Measurements from ENCODE around the gene MKX. TPM values are rescaled to one million over a fixed set of nuclear protein-coding genes. Genes with fewer than 3 reads are reported as not detected.

MKX gene
- total RNA-seq, 1 donor from 2014 or later: 0.55 TPM

GRCh38 chr10:27742195-27743011 is 3.2 kb downstream of the MKX start:
- peak; percentile 93 for DNase-seq (ENCODE audit: low spot score)

- no peak for DNase-seq (ENCODE audit: low spot score)
Observed at GRCh38 chr10:27741173-27742091, 4.2 kb downstream of the MKX start.

DNA sequence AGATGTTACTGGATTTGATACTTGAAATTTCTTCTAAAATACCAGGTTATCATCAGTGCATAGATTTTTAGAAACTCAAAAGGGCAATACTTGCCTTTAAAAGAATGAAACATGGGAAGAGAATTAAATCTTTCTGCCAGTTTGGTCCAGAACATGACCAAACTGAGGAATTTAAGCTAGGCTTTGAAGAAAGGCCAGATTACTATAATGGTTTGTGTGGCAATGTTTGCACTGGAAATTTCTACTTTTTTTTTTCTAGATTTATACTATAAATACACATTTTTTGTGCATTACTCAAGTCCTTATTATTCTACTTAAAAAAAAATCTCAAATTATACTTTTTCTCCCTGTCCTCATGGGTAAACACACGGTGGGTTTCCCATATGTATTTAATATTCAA is 9.2 kb downstream of the MKX start:
- no peak for DNase-seq (ENCODE audit: low spot score)

GRCh38 chr10:27730041-27730440 is 15.6 kb downstream of the MKX start:
- no peak for DNase-seq (ENCODE audit: low spot score)

DNA sequence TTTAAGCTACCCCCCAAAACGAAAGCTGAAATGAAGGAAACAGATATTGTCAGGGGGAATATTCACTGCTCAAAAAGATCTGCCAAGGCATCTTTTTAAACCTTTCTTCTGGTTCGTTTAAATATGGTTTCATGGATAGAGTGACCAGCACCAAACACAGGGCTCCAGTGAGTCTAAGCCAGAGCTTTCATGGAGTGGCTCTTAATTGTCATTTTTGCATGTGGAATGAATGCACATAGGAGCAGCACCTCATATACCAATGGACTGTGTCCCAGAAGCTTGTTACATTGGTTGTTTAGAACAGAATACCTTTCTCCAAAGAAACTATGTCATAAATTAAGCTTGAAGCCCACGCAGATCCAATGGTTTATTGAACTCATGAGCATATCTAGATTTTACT is 17.3 kb downstream of the MKX start:
- DNase-seq (ENCODE audit: low spot score): no peak

DNA sequence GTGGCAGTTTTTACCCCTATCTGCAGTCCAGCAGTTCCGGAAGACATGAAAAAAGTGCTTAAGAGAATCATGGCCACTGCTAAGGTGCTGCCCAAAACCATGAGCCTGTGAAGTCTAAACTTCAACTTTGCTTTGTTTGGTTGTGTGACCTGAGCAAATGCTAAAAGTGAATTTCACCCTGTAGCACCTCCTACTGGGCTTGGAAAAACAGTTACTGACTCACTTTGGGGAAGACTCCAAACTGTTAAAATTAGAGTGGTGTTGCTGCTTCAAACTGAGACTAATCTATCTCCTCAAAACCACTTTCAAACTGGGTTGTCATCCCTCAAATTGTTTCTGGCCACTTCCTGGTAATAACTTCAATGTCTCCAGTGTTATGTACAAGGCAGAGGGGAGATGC is 21.3 kb downstream of the MKX start:
- no peak for DNase-seq (ENCODE audit: low spot score)

- no peak for DNase-seq (ENCODE audit: low spot score)
Observed at GRCh38 chr10:27723436-27723835, 22.2 kb downstream of the MKX start.

DNA sequence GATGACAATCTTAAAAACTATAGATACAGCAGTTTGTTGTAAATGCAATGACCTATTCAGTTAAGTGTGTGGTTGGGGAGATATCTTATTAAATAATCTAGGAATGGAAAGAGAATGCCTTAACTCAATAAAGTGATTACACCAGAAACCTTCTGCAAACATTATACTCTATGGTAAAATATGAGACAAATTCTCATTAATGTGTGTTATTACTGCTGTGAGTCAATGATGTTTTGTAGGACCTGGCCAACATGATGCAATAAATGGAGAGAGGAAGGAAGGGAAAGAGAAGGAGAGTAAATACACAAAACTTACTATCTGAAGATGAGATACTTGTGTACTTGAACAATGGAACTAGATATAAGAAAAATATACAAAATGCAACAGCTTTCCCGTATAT is 25.1 kb downstream of the MKX start:
- DNase-seq (ENCODE audit: low spot score): no peak

- no peak for DNase-seq (ENCODE audit: low spot score)
Observed at GRCh38 chr10:27719052-27719451, 26.6 kb downstream of the MKX start.

DNA sequence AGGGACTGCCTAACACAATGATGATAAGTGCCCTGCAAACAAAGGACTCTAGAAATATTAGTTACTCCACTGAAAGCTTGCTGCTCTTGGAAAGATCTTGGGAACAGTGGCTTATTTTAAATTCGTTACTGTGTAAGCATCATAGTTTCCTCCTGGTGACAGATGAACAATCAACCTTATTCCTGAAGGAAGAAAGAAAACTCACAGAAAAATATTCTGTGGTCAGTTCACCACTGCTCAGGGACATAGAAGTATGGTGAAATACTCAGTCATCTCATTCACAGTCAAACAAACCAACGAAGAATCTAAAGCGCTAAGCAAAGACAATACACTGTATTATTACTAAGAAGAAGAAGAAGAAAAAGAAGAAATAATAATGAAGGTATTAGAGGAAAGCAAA is 27.8 kb downstream of the MKX start:
- DNase-seq (ENCODE audit: low spot score): no peak

DNA sequence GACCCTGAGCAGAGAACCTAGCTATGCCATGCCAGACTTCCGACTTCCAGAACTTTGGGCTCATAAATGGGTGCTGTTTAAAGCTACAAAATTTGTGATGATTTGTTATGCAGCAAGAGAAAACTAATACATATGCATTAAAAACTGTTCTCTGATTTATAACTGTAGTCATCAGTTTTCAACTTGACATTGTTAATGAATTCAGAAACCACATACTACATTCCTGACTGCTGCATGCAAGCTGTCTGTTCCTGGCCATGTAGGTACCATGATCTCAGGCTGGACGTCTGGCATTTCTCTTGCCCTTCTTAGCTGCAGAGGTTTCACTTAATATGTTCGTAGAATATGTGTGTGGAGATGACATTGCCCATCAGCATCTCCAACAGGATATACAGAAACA is 28.4 kb downstream of the MKX start:
- no peak for DNase-seq (ENCODE audit: low spot score)

DNA sequence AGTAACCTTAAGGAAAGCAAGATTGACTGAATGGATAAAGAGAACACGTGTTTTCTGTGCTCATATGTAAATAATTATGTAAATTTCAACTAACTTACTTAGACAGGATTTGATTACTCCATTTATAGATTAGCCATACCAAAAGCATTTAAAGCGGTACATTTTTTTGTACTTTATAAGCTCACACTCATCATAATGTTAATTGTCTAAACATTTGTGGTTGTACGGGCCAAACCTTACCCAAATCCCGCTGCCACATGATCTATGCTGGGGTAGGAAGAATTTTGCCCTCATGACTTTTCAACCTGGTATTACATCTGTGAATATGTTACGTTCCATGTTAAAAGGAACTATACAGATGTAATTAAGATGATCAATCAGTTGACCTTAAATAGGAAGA is 29.1 kb downstream of the MKX start:
- no peak for DNase-seq (ENCODE audit: low spot score)

- no peak for DNase-seq (ENCODE audit: low spot score)
Observed at GRCh38 chr10:27715505-27715904, 30.1 kb downstream of the MKX start.

GRCh38 chr10:27714349-27714748 is 31.3 kb downstream of the MKX start:
- DNase-seq (ENCODE audit: low spot score): no peak

GRCh38 chr10:27713941-27714340 is 31.7 kb downstream of the MKX start:
- no peak for DNase-seq (ENCODE audit: low spot score)

DNA sequence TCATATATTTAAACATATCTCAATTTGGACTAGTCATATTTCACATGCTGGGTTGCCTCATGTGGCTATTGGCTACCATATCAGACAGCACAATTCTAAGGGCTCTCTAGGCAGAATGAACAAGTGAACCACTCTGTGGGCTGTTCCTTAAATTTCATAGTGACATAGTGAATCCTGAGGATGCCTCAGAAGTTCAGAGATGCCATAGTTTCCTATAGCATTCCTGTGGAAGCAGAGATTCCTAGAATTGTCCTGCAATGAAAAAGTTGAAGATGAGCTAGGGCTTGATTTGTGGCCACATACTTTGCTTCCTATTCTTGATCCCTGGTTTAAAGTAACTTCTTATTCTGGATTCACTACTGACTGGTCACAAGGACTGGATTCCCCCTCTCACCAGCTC is 35.6 kb downstream of the MKX start:
- DNase-seq (ENCODE audit: low spot score): no peak

- DNase-seq (ENCODE audit: low spot score): no peak
Observed at GRCh38 chr10:27709304-27709703, 36.3 kb downstream of the MKX start.

DNA sequence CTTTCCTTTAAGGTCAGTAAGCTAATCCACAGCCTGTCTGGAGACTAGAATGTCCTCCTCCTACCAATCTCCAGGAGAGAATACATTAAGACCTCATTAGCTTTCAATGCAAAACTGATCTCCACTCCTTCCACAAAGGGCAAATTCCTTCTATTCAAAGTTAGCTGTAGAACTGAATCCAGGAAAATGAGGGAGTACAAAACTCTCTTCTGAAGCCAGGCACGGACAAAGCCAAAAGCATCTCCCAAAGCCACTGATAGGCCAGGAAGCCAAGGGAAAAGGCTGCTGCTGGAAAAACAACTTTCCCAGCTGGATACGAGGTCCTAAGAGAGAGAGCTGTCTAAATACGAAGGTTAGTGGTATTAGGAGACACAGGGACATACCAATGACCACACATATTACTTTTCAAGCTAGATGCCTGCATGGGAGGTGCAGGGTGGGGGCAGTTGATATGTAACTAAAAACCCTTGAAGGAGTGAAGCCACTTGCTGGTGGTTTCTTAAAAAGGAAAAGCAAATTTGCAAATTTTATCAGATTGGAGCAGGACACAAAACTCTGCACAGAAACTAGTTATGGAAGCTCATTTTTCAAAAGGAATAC is 43.6 kb downstream of the MKX start:
- no peak for DNase-seq (ENCODE audit: low spot score)

DNA sequence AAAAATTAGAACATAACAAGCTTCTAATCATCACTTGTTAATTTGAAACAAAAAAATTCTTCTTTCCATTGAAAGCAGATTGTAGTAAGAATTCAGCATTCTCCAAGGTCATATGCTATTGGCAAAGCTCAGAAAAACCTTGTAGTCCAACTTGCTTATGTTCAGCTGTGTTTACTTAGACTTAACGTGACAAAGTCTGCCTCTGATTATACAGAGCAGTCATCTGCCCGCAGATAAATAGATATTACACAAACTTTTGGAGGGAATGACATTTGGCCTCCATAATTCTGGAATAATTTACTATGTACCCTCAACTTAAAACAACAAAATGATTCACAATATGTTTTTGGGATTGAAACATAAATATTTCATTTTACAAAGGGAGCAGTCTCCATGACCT is 45.8 kb downstream of the MKX start:
- no peak for DNase-seq (ENCODE audit: low spot score)

- DNase-seq (ENCODE audit: low spot score): no peak
Observed at GRCh38 chr10:27698961-27699360, 46.7 kb downstream of the MKX start.

GRCh38 chr10:27696466-27696865 is 49.2 kb downstream of the MKX start:
- no peak for DNase-seq (ENCODE audit: low spot score)

GRCh38 chr10:27695706-27696105 is 49.9 kb downstream of the MKX start:
- DNase-seq (ENCODE audit: low spot score): no peak

Data from mesenteric fat pad (tissue), 1 donor.